ENCODE measurements around the gene BCL3.

DNA sequence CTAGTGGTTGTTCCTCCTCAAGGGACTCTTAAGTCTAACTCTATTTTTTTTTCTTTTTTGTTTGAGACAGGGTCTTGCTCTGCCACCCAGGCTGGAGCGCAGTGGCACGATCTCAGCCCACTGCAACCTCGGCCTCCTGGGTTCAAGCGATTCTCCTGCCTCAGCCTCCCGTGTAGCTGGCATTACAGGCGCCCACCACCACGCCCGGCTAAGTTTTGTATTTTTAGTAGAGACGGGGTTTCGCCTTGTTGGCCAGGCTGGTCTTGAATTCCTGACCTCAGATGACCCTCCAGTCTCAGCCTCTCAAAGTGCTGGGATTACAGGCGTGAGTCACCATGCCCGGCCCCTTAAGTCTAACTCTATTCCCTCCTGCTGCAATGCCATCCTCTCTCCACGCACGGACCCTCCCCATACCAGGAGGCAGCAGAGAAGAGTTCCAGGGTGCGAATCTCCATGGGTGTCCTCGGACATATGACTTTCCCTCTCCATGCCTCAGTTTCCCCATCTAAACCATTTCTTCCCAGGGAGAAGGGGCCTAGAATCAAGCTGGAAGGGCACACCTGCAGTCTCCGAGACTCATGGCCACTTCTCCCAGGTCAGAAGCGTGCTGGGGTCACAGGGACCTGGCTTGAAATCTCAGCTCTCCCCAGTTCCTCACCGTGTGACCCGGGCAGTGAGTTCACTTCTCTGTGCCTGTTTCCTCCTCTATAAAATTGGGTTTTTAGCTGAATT lies 6.0 kb upstream of the BCL3 start:
- no peak for TF ChIP-seq CTCF (IDR thresholded peaks at IDR 0.05)
- TF ChIP-seq POLR2A (IDR thresholded peaks at IDR 0.05), result no peak
